Fibroblast of lung (primary cell): ENCODE data around the gene TPBG.

ENCODE experiments used
- EZH2 ChIP-seq: IDR thresholded peaks from 2 replicates; pipeline ENCODE4 v1.5.1; 2012; ENCODE audit warnings: low read length, control low read depth, mild to moderate bottlenecking; ENCODE audit errors: missing control alignments
- TF ChIP-seq, protein P1 (sequence below), 2 donors: IDR thresholded peaks in 1 of 2; conservative IDR thresholded peaks in 1 of 2; 1 replicate in 1 of 2; 2 replicates in 1 of 2; pipeline ENCODE4 v1.5.1; 2011 to 2012; ENCODE audit warnings: low read length in 2 of 2, control low read depth in 1 of 2, inconsistent platforms in 1 of 2, low read depth in 1 of 2, mild to moderate bottlenecking in 1 of 2

DNA sequence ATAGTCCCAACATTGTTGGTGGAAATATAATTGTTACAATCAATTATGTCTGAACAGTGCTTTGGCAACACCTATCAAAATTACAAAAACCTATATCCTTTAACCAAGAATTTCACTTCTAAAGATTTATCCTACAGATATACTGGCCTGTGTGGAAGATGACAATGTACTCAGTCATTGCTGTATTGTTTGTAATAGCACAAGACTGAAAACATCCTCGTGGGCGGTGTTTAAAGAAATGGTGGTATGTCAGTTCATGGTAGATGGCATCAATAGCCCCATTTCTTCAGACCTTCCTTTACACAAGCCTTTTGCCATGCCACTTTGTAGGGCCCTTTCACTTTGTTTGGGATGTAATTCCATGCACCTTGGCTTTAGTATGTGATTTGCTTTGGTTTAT lies 9.8 kb upstream of the TPBG start:
- TF ChIP-seq, protein P1, sequence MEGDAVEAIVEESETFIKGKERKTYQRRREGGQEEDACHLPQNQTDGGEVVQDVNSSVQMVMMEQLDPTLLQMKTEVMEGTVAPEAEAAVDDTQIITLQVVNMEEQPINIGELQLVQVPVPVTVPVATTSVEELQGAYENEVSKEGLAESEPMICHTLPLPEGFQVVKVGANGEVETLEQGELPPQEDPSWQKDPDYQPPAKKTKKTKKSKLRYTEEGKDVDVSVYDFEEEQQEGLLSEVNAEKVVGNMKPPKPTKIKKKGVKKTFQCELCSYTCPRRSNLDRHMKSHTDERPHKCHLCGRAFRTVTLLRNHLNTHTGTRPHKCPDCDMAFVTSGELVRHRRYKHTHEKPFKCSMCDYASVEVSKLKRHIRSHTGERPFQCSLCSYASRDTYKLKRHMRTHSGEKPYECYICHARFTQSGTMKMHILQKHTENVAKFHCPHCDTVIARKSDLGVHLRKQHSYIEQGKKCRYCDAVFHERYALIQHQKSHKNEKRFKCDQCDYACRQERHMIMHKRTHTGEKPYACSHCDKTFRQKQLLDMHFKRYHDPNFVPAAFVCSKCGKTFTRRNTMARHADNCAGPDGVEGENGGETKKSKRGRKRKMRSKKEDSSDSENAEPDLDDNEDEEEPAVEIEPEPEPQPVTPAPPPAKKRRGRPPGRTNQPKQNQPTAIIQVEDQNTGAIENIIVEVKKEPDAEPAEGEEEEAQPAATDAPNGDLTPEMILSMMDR (conservative IDR thresholded peaks at IDR 0.05 in 1 of 2, IDR thresholded peaks at IDR 0.05 in 1 of 2; ENCODE audit: low read depth in 1 of 2, low read length in 2 of 2): no peak
- TF ChIP-seq EZH2: no peak
